RWPE2 (cell line): ENCODE results near the gene PADI6.

Experiments
- ATAC-seq: fragments of 200-7000 bp; cut with Tn5 transposase; 3 replicates; pipeline ENCODE4 v1.9.1; 2021; ENCODE audit warnings: low read depth
- DNase-seq: peaks from one replicate; pipeline ENCODE4 v3.0.0-alpha.2; 2020; ENCODE audit warnings: low spot score
- H3K27ac ChIP-seq: fragments of 450-650 bp; 2 replicates; pipeline ENCODE4 v1.5.1; 2017; ENCODE audit warnings: mild to moderate bottlenecking; ENCODE audit not compliant: poor library complexity, severe bottlenecking
- H3K27me3 ChIP-seq: fragments of 250-450 bp; sonication (Bioruptor Pico); 2 replicates; pipeline ENCODE4 v1.5.1; 2021; ENCODE audit warnings: mild to moderate bottlenecking, moderate library complexity; ENCODE audit not compliant: insufficient read depth, poor library complexity, severe bottlenecking
- H3K36me3 ChIP-seq: fragments of 250-450 bp; sonication (Bioruptor Pico); 2 replicates; pipeline ENCODE4 v1.5.1; 2020; ENCODE audit warnings: low read depth, mild to moderate bottlenecking, moderate library complexity
- H3K4me1 ChIP-seq: fragments of 250-450 bp; sonication (Bioruptor Pico); 2 replicates; pipeline ENCODE4 v1.5.1; 2021; ENCODE audit warnings: mild to moderate bottlenecking, moderate library complexity; ENCODE audit not compliant: insufficient read depth, poor library complexity, severe bottlenecking
- H3K4me3 ChIP-seq: fragments of 250-450 bp; sonication (Bioruptor Pico); 2 replicates; pipeline ENCODE4 v1.5.1; 2021; ENCODE audit warnings: mild to moderate bottlenecking, moderate library complexity; ENCODE audit not compliant: severe bottlenecking
- H3K9me3 ChIP-seq: fragments of 250-450 bp; sonication (Bioruptor Pico); 2 replicates; pipeline ENCODE4 v1.5.1; 2021; ENCODE audit warnings: mild to moderate bottlenecking, moderate library complexity; ENCODE audit not compliant: severe bottlenecking
- CTCF ChIP-seq: fragments of 450-650 bp; IDR thresholded peaks from one replicate; pipeline ENCODE4 v1.5.1; 2017; ENCODE audit warnings: mild to moderate bottlenecking, moderate library complexity; ENCODE audit not compliant: poor library complexity, severe bottlenecking

PADI6 gene

GRCh38 chr1:17432412-17432811, 60.4 kb downstream of the PADI6 start:
- DNase-seq, result no peak
- TF ChIP-seq CTCF, result no peak
- no peak for ATAC-seq
- Histone ChIP-seq H3K36me3 (peaks cover 92% of the 10 kb centered on the region), H3K4me1 (no peaks in the 10 kb centered on the region), H3K9me3 (no peaks in the 10 kb centered on the region), H3K27ac (no peak overlapping the region), H3K4me3 (no peak overlapping the region), H3K27me3 (no peaks in the 10 kb centered on the region)

- Histone ChIP-seq H3K4me3 (no peak overlapping the region), H3K27me3 (no peaks in the 10 kb centered on the region), H3K9me3 (no peaks in the 10 kb centered on the region), H3K27ac (no peak overlapping the region), H3K4me1 (no peaks in the 10 kb centered on the region), H3K36me3 (peaks cover 84% of the 10 kb centered on the region)
- TF ChIP-seq CTCF, result no peak
- ATAC-seq (no peak), DNase-seq (no peak)
Observed at GRCh38 chr1:17433261-17433660, 61.3 kb downstream of the PADI6 start.

GRCh38 chr1:17434016-17434415, 62.0 kb downstream of the PADI6 start:
- ATAC-seq (no peak), DNase-seq (no peak)
- no peak overlapping the region for H3K4me3 ChIP-seq
- no peaks in the 10 kb centered on the region for H3K9me3 ChIP-seq
- no peaks in the 10 kb centered on the region for H3K4me1 ChIP-seq
- peaks cover 76% of the 10 kb centered on the region for H3K36me3 ChIP-seq
- H3K27me3 ChIP-seq, result no peaks in the 10 kb centered on the region
- H3K27ac ChIP-seq, result no peak overlapping the region
- no peak for TF ChIP-seq CTCF

- TF ChIP-seq CTCF, result no peak
Observed at GRCh38 chr1:17434601-17435000, 62.6 kb downstream of the PADI6 start.

GRCh38 chr1:17436380-17437174, 64.6 kb downstream of the PADI6 start:
- Histone ChIP-seq H3K4me1 (peaks cover 8% of the 10 kb centered on the region), H3K27ac (peak overlapping the region; percentile 97)
- TF ChIP-seq CTCF, result no peak

More at GRCh38 chr1:17434601-17435000, 62.6 kb downstream of the PADI6 start:
- Histone ChIP-seq H3K36me3 (peaks cover 70% of the 10 kb centered on the region), H3K27me3 (no peaks in the 10 kb centered on the region), H3K4me3 (no peak overlapping the region), H3K4me1 (no peaks in the 10 kb centered on the region), H3K9me3 (no peaks in the 10 kb centered on the region), H3K27ac (no peak overlapping the region)
- ATAC-seq (no peak), DNase-seq (no peak)

More at GRCh38 chr1:17436380-17437174, 64.6 kb downstream of the PADI6 start:
- H3K27me3 ChIP-seq, result no peaks in the 10 kb centered on the region
- ATAC-seq, result no peak
- DNase-seq, result no peak
- peaks cover 61% of the 10 kb centered on the region for H3K36me3 ChIP-seq
- H3K9me3 ChIP-seq, result no peaks in the 10 kb centered on the region
- H3K4me3 ChIP-seq, result peak overlapping the region; percentile 92
